ENCODE data around the gene UNC13D. TPM values are rescaled to one million over a fixed set of nuclear protein-coding genes. Genes with fewer than 3 reads are reported as not detected.

The UNC13D gene
- polyA plus RNA-seq, 1 donor (not counting 4 experiments of a cell fraction or from before 2014, with no cell fraction given) = 0.25 TPM

DNA sequence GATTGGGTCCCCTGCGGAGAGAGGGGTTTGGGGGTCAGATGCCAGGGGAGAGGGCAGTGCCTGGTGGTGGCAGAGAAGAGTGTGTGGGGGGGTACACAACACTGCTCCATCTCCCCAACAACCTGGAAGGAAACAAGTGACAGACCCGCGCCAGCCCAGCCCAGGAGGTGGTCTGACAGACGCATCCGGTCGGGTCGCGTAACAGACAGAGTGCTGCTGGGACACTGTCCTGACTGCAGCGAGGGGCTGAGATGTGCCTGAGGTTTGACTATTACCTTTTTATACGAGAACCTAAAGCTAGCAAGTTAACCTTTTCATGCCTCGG lies 16.2 kb downstream of the UNC13D start:
- Histone ChIP-seq H2AFZ (ENCODE audit: control insufficient read depth, low read length) (no peak overlapping the region), H3K4me3 (ENCODE audit: control insufficient read depth in 2 of 3, extremely low read depth in 1 of 3, insufficient read depth in 2 of 3, low read depth in 1 of 3, low read length in 3 of 3) (no peak overlapping the region), H3K9me1 (ENCODE audit: control insufficient read depth, extremely low read depth, insufficient read depth, low read length) (no peaks in the 10 kb centered on the region), H3K27ac (ENCODE audit: control insufficient read depth, insufficient read depth, low read length) (no peak overlapping the region), H3K36me3 (ENCODE audit: control insufficient read depth in 2 of 2, extremely low read depth in 1 of 2, insufficient read depth in 2 of 2, low read length in 2 of 2) (peaks cover 0 to 4% of the 10 kb centered on the region in 2 experiments), H3K27me3 (ENCODE audit: control insufficient read depth, extremely low read depth, insufficient read depth, low read length) (no peaks in the 10 kb centered on the region), H4K20me1 (ENCODE audit: control insufficient read depth, extremely low read depth, insufficient read depth, low read length) (no peaks in the 10 kb centered on the region), H3K4me1 (ENCODE audit: control insufficient read depth, extremely low read depth, insufficient read depth, low read length) (peaks cover 3% of the 10 kb centered on the region), H3K9ac (ENCODE audit: control insufficient read depth, extremely low read depth, insufficient read depth, low read length) (no peak overlapping the region), H3K79me2 (ENCODE audit: control insufficient read depth, insufficient read depth, low read length) (no peaks in the 10 kb centered on the region), H3K4me2 (ENCODE audit: control insufficient read depth, extremely low read depth, insufficient read depth, low read depth, low read length) (no peak overlapping the region), H3K9me3 (ENCODE audit: control insufficient read depth, low read depth, low read length) (no peaks in the 10 kb centered on the region)
- dilution Hi-C loops (cut with MboI; ENCODE audit: extremely low pct_ligation_motif_present, low sequenced_read_pairs) = no loop called here
- no peak for TF ChIP-seq EZH2 (IDR thresholded peaks at IDR 0.05; ENCODE audit: low read length)
- TF ChIP-seq, protein P1, sequence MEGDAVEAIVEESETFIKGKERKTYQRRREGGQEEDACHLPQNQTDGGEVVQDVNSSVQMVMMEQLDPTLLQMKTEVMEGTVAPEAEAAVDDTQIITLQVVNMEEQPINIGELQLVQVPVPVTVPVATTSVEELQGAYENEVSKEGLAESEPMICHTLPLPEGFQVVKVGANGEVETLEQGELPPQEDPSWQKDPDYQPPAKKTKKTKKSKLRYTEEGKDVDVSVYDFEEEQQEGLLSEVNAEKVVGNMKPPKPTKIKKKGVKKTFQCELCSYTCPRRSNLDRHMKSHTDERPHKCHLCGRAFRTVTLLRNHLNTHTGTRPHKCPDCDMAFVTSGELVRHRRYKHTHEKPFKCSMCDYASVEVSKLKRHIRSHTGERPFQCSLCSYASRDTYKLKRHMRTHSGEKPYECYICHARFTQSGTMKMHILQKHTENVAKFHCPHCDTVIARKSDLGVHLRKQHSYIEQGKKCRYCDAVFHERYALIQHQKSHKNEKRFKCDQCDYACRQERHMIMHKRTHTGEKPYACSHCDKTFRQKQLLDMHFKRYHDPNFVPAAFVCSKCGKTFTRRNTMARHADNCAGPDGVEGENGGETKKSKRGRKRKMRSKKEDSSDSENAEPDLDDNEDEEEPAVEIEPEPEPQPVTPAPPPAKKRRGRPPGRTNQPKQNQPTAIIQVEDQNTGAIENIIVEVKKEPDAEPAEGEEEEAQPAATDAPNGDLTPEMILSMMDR (optimal IDR thresholded peaks at IDR 0.05 in 1 of 3, IDR thresholded peaks at IDR 0.05 in 1 of 3, conservative IDR thresholded peaks at IDR 0.05 in 1 of 3; ENCODE audit: extremely low read depth in 1 of 3, insufficient read depth in 2 of 3, low read length in 3 of 3) = no peak
- FAIRE-seq = no peak
- DNase-seq (ENCODE audit: low read depth, low spot score) = no peak

DNA sequence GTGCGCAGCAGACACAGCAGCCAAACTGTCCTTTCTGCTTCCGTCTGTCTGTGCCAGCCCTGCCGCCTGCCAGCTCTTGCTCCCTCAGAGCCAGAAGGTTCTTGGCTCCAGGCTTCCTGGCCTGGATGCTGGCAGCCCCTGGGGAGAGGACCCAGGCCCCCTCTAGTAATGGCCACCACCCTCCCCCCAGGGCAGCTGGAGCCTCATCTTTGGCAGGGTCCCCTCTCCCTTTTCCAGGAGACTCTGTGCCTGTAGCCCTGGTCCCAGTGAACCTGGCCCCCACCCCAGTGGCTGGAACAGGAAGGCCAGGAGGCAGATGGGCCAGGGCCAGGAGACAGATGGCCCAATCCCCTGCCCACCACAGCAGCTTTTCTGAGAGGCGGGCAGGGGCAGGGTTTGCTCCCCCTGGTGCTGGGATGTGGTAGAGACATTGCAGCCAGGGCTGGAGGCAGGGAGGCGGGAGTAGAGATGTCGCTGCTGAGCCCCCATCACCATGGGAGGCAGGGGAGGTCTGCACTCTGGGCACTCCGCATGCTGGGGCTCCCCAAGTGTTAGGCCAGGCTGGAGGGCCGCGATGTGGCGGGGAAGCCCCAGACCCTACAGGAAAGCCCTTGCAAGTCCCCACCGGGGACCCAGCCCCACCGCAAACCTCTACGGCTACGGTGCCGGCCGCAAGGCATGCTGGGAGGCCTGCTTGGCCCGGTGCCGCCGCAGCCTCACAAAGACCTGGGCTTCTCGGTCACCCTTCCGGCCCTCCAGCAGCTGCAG lies 16.7 kb downstream of the UNC13D start:
- FAIRE-seq = no peak
- H3K4me1 ChIP-seq (ENCODE audit: control insufficient read depth, extremely low read depth, insufficient read depth, low read length) = peaks cover 3% of the 10 kb centered on the region
- no peak for TF ChIP-seq EZH2 (IDR thresholded peaks at IDR 0.05; ENCODE audit: low read length)
- TF ChIP-seq, protein P1 (optimal IDR thresholded peaks at IDR 0.05 in 1 of 3, IDR thresholded peaks at IDR 0.05 in 1 of 3, conservative IDR thresholded peaks at IDR 0.05 in 1 of 3; ENCODE audit: extremely low read depth in 1 of 3, insufficient read depth in 2 of 3, low read length in 3 of 3) = peak; percentile 69 to 84 (median 76)
- dilution Hi-C loops (cut with MboI; ENCODE audit: extremely low pct_ligation_motif_present, low sequenced_read_pairs) = no loop called here
- H3K9ac ChIP-seq (ENCODE audit: control insufficient read depth, extremely low read depth, insufficient read depth, low read length) = no peak overlapping the region
- no peaks in the 10 kb centered on the region for H3K27me3 ChIP-seq (ENCODE audit: control insufficient read depth, extremely low read depth, insufficient read depth, low read length)
- no peaks in the 10 kb centered on the region for H4K20me1 ChIP-seq (ENCODE audit: control insufficient read depth, extremely low read depth, insufficient read depth, low read length)
- H3K4me3 ChIP-seq (ENCODE audit: control insufficient read depth in 2 of 3, extremely low read depth in 1 of 3, insufficient read depth in 2 of 3, low read depth in 1 of 3, low read length in 3 of 3) = no peak overlapping the region
- H3K9me3 ChIP-seq (ENCODE audit: control insufficient read depth, low read depth, low read length) = no peaks in the 10 kb centered on the region
- no peak for DNase-seq (ENCODE audit: low read depth, low spot score)
- no peaks in the 10 kb centered on the region for H3K9me1 ChIP-seq (ENCODE audit: control insufficient read depth, extremely low read depth, insufficient read depth, low read length)
- H3K4me2 ChIP-seq (ENCODE audit: control insufficient read depth, extremely low read depth, insufficient read depth, low read depth, low read length) = peak overlapping the region; percentile 27
- H2AFZ ChIP-seq (ENCODE audit: control insufficient read depth, low read length) = no peak overlapping the region
- H3K79me2 ChIP-seq (ENCODE audit: control insufficient read depth, insufficient read depth, low read length) = no peaks in the 10 kb centered on the region
- H3K36me3 ChIP-seq (ENCODE audit: control insufficient read depth in 2 of 2, extremely low read depth in 1 of 2, insufficient read depth in 2 of 2, low read length in 2 of 2) = peaks cover 3 to 4% of the 10 kb centered on the region in 2 experiments
- H3K27ac ChIP-seq (ENCODE audit: control insufficient read depth, insufficient read depth, low read length) = no peak overlapping the region
